ENCODE data around the gene IFI6. TPM values are rescaled to one million over a fixed set of nuclear protein-coding genes. Genes with fewer than 3 reads are reported as not detected.

IFI6 gene
- total and polyA plus RNA-seq, 12 donors: 67.6 to 611 (median 209) TPM

DNA sequence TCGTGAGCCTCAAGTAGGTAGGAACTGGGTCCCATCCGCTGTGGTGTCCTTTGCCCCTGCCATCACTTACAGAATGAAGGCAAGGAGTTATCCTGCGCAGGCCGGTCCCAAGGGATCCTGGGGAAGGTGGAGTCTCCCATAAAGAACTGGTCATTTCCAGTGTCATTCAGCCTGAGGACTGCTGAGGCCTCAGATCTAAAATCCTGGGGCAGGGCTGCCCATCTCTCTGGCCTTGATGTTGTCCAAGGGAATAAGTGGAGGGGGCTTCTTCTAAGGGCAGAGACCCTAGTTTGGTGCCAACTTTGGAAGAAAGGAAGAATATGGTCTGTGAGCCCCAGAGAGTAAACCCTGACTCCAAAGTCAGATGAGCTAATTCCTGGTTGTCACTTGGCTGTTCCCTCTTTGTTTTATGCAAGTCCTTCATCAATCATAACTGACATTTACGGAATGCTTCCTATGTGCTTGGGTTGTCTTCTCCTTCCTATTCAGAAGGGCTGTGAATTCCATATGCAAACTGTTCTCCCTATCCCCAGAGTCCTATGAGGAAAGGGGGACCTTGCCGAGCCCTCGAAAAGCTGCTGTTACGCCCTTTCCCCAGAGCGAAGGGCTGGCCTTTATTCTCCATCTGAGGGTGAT, 6.9 kb downstream of the IFI6 start:
- Histone ChIP-seq H3K27ac (no peak overlapping the region), H3K27me3 (no peaks in the 10 kb centered on the region), H3K36me3 (replicated peaks in 1 of 2) (no peaks in the 10 kb centered on the region), H3K9me3 (replicated peaks in 1 of 3) (no peaks in the 10 kb centered on the region), H3K4me1 (replicated peaks in 1 of 2) (peaks cover 3 to 14% of the 10 kb centered on the region in 2 donors), H3K4me3 (no peak overlapping the region)
- intact Hi-C loops (cut with DNase I): loop anchor here (10.0 kb wide), 1 partner anchor 270 kb away; the partner anchor contains the start of gene GPR3 (in 2 of the 2)
- DNase-seq: no peak
- TF ChIP-seq, protein P1, sequence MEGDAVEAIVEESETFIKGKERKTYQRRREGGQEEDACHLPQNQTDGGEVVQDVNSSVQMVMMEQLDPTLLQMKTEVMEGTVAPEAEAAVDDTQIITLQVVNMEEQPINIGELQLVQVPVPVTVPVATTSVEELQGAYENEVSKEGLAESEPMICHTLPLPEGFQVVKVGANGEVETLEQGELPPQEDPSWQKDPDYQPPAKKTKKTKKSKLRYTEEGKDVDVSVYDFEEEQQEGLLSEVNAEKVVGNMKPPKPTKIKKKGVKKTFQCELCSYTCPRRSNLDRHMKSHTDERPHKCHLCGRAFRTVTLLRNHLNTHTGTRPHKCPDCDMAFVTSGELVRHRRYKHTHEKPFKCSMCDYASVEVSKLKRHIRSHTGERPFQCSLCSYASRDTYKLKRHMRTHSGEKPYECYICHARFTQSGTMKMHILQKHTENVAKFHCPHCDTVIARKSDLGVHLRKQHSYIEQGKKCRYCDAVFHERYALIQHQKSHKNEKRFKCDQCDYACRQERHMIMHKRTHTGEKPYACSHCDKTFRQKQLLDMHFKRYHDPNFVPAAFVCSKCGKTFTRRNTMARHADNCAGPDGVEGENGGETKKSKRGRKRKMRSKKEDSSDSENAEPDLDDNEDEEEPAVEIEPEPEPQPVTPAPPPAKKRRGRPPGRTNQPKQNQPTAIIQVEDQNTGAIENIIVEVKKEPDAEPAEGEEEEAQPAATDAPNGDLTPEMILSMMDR (IDR thresholded peaks at IDR 0.05): no peak
- TF ChIP-seq POLR2A (IDR thresholded peaks at IDR 0.05): no peak
- 90 to 93% (median 91%) methylated on average over 9 of the region's 9 CpGs for WGBS, 4 donors

DNA sequence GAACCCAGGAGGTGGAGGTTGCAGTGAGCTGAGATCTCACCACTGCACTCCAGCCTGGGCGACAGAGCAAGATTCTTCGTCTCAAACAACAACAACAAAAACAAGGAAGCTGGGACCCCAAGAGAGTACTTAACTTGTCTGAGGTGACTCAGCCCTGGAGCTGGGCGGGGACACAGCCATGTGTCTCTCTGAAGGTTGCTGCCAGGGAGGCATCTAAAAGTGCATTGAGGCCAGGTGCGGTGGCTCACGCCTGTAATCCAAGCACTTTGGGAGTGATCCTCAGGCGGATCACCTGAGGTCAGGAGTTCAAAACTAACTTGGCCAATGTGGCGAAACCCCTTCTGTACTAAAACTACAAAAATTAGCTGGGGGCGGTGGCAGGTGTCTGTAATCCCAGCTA, 7.7 kb downstream of the IFI6 start:
- Histone ChIP-seq H3K27me3 (no peaks in the 10 kb centered on the region), H3K9me3 (replicated peaks in 1 of 3) (no peaks in the 10 kb centered on the region), H3K4me1 (replicated peaks in 1 of 2) (peaks cover 2 to 12% of the 10 kb centered on the region in 2 donors), H3K27ac (no peak overlapping the region), H3K4me3 (no peak overlapping the region), H3K36me3 (replicated peaks in 1 of 2) (no peaks in the 10 kb centered on the region)
- WGBS, 4 donors: 73 to 87% (median 78%) methylated on average over 4 to 8 of the region's 8 CpGs
- TF ChIP-seq, protein P1 (IDR thresholded peaks at IDR 0.05): no peak
- no peak for TF ChIP-seq POLR2A (IDR thresholded peaks at IDR 0.05)
- DNase-seq: no peak
- intact Hi-C loops (cut with DNase I): loop anchor here (5.0 to 10.0 kb wide), 2 partner anchors 57 to 269 kb away; partner anchors contain the start of gene GPR3 (in 2 of the 2)

DNA sequence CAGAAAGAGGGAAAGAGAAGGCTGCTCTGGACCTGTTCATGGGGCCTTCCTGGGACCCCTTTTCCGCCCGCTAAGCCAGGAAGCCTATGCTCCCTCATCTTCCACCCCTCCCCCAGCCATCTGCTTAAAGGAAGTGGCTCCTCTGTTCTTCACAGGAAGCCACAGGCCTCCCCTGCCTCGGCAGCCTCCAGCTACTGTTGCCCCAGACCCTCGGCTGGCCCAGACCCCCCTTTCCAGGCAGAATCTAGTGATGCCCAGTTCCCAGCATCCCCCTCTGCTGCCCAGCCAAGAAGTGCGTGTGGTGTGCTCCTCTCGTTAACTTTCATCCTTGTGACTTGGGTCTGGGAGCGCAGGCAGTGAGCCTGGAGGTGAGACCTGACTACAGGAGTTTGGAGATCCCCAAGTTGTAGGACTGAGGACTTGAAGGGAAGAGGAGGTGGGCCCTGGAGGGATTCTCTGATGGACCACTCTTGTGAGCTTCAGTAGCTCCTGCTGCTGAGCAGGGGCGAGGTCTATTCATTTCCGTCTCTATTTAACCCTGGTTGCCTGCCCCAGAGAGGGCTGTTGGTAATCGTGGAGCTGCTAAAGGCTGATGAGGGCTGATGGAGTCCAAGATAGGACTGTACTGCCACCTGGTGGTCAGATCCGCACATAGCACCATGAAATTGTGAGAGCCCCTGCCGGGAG, 9.1 kb downstream of the IFI6 start:
- H3K4me1 ChIP-seq (replicated peaks in 1 of 2): peaks cover 5 to 14% of the 10 kb centered on the region in 2 donors
- intact Hi-C loops (cut with DNase I): loop anchor here (2.0 to 10.0 kb wide), 3 partner anchors 56 to 268 kb away; partner anchors contain the start of gene GPR3 (in 2 of the 2)
- H3K27me3 ChIP-seq: no peaks in the 10 kb centered on the region
- TF ChIP-seq, protein P1 (IDR thresholded peaks at IDR 0.05): peak; percentile 86 to 98 (median 96)
- TF ChIP-seq POLR2A (IDR thresholded peaks at IDR 0.05): no peak
- peak; percentile 69 to 95 (median 85) for DNase-seq
- no peaks in the 10 kb centered on the region for H3K36me3 ChIP-seq (replicated peaks in 1 of 2)
- peak overlapping the region in 1 of 5 donors; percentile 38 for H3K27ac ChIP-seq
- no peak overlapping the region for H3K4me3 ChIP-seq
- H3K9me3 ChIP-seq (replicated peaks in 1 of 3): no peaks in the 10 kb centered on the region
- 21 to 33% (median 26%) methylated on average over 10 to 12 of the region's 12 CpGs for WGBS, 4 donors

DNA sequence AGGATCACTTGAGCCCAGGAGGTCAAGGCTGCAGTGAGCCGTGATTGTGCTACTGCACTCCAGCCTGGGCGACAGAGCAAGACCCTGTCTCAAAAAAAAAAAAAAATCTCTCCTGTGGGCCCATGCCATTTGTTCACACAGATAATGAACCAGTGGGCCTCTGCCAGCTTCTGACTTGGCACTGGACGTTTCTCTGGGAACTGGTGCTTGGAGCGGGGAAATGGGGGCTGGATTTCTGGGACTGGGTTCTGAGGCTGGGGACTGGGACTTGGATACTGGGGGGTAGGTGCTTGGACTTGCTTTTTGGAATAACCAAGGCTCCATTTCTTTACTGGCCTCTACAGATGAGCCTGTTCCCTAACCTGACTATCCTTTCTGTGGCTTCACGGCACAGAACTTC, 9.7 kb downstream of the IFI6 start:
- Histone ChIP-seq H3K4me1 (replicated peaks in 1 of 2) (peaks cover 5 to 14% of the 10 kb centered on the region in 2 donors), H3K9me3 (replicated peaks in 1 of 3) (no peaks in the 10 kb centered on the region), H3K27ac (peak overlapping the region in 1 of 5 donors; percentile 38), H3K27me3 (no peaks in the 10 kb centered on the region), H3K4me3 (no peak overlapping the region), H3K36me3 (replicated peaks in 1 of 2) (no peaks in the 10 kb centered on the region)
- TF ChIP-seq POLR2A (IDR thresholded peaks at IDR 0.05): no peak
- TF ChIP-seq, protein P1 (IDR thresholded peaks at IDR 0.05): no peak
- intact Hi-C loops (cut with DNase I): loop anchor here (2.0 to 10.0 kb wide), 3 partner anchors 55 to 267 kb away; partner anchors contain the start of gene GPR3 (in 2 of the 2)
- 73 to 85% (median 80%) methylated on average over 5 of the region's 5 CpGs for WGBS, 4 donors
- DNase-seq: no peak
